Natural killer cell treated with Interleukin-12 subunit alpha and Interleukin-12 subunit beta and Interleukin-15 and Interleukin-18, amount 100 ng/mL, for 72 hours (primary cell): ENCODE results near the gene TRIP12. TPM values are rescaled to one million over a fixed set of nuclear protein-coding genes. Genes with fewer than 3 reads are reported as not detected.
"Not testable (repeated sequence)": the region's sequence is repeated elsewhere in the genome, so short reads cannot be mapped to it uniquely, and the experiment has no call there.

Experiments used
- ATAC-seq, 2 donors: fragments of 150-1000 bp; cut with Tn5 transposase in 1 of 2; sonication (Bioruptor Pico), chemical (Tn5 transposase) in 1 of 2; 2 replicates each; pipeline ENCODE4 v1.10.0; 2021
- DNase-seq: peaks from one replicate; pipeline ENCODE4 v3.0.0; 2022; ENCODE audit warnings: low spot score
- H3K27ac Mint-ChIP-seq, 2 donors: 1 replicate in 1 of 2; 2 replicates in 1 of 2; pipeline ENCODE4 v1.8.0; 2022; ENCODE audit warnings: mixed read lengths in 2 of 2, mild to moderate bottlenecking in 1 of 2, moderate library complexity in 1 of 2
- H3K27me3 Mint-ChIP-seq, 2 donors: 1 replicate in 1 of 2; 2 replicates in 1 of 2; pipeline ENCODE4 v1.8.0; 2022; ENCODE audit warnings: mixed read lengths in 2 of 2
- H3K36me3 Mint-ChIP-seq: one replicate; pipeline ENCODE4 v1.8.0; 2022; ENCODE audit warnings: mixed read lengths
- H3K4me1 Mint-ChIP-seq, 2 donors: 1 replicate in 1 of 2; 2 replicates in 1 of 2; pipeline ENCODE4 v1.8.0; 2022; ENCODE audit warnings: low read depth in 2 of 2, mixed read lengths in 2 of 2, mild to moderate bottlenecking in 1 of 2
- H3K4me3 Mint-ChIP-seq: one replicate; pipeline ENCODE4 v1.8.0; 2022; ENCODE audit warnings: mixed read lengths
- H3K9me3 Mint-ChIP-seq: 2 replicates; pipeline ENCODE4 v1.8.0; 2022; ENCODE audit warnings: mixed read lengths
- total RNA-seq, 2 donors: library from RNA; stranded (reverse); gene quantifications; one replicate each; pipeline ENCODE4 v1.2.3, GENCODE V29; 2022

The TRIP12 gene
- total RNA-seq, 2 donors from 2014 or later: 262 to 350 TPM

DNA sequence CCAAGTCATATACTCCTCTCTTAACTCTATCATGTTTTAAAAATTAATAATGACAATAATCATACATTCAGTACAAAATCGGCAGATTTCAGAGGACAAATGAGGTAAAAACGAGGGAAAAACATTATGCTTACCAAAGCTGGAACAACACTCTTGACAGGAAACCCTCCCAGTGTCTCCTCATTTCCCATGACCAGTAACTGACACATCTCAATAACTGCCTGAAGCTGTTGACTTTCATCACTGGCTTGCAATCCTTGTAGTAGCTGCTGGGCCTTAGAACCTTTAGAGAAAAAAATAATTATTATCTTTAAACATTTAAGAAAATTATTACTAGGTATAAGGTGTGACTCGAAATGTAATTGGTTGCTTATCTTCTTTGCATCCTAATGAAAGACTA lies 103.6 kb downstream of the TRIP12 start:
- H3K4me1 Mint-ChIP-seq: peaks cover 24 to 27% of the 10 kb centered on the region in 2 donors
- H3K9me3 Mint-ChIP-seq: no peaks in the 10 kb centered on the region
- ATAC-seq: no peak
- no peak overlapping the region for H3K27ac Mint-ChIP-seq
- no peaks in the 10 kb centered on the region for H3K27me3 Mint-ChIP-seq
- peaks cover 18% of the 10 kb centered on the region for H3K36me3 Mint-ChIP-seq
- no peak overlapping the region for H3K4me3 Mint-ChIP-seq
- DNase-seq: no peak

DNA sequence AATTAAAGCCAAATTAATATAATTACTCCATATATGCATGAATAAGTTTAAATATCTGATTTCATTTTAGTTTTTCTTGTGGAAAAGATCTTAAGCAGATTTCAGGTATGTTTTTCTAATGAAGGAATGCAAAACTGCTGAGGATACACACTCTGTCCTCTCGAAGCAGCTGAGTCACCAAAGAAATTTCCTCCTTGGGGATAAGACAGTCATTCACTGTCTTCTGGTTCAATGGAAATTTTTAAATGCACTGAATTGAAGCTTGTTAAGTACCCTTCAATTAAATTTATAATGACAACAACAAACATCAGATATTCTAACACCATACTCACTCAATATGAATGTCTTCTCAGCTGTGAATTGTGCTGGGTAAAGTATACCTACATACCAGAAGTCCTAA lies 106.0 kb downstream of the TRIP12 start:
- Mint-ChIP-seq H3K27ac (no peak overlapping the region), H3K4me1 (peaks cover 4 to 11% of the 10 kb centered on the region in 2 donors), H3K9me3 (no peaks in the 10 kb centered on the region), H3K36me3 (peaks cover 20% of the 10 kb centered on the region), H3K4me3 (no peak overlapping the region), H3K27me3 (no peaks in the 10 kb centered on the region)
- DNase-seq (no peak), ATAC-seq (no peak)

DNA sequence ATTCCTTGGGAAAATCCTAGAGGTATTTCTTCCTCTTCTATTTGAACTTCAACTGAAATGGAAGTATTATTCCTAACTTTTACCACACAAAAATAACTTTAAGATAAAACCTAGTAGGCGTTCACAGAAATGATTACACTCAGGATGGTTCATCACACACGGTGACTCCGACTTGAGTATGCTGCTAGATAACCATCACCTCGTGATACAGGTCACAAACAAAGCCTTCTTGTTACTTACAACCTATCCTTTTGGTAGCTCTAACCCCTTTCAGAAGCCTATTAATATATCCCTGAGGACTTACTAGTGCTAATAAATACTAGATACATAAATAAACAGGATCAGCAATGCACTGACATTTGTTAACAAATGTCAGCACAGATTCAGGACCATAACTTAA lies 106.5 kb downstream of the TRIP12 start:
- H3K27me3 Mint-ChIP-seq: no peaks in the 10 kb centered on the region
- no peaks in the 10 kb centered on the region for H3K9me3 Mint-ChIP-seq
- H3K4me3 Mint-ChIP-seq: no peak overlapping the region
- no peak for ATAC-seq
- H3K27ac Mint-ChIP-seq: no peak overlapping the region
- no peak for DNase-seq
- H3K36me3 Mint-ChIP-seq: peaks cover 25% of the 10 kb centered on the region
- H3K4me1 Mint-ChIP-seq: peaks cover 4 to 11% of the 10 kb centered on the region in 2 donors

GRCh38 chr2:229810786-229811185 lies 111.0 kb downstream of the TRIP12 start:
- no peaks in the 10 kb centered on the region for H3K27me3 Mint-ChIP-seq
- ATAC-seq (no peak), DNase-seq (no peak)
- no peaks in the 10 kb centered on the region for H3K9me3 Mint-ChIP-seq
- peak overlapping the region in 1 of 2 donors; percentile 22 for H3K27ac Mint-ChIP-seq
- no peak overlapping the region for H3K4me3 Mint-ChIP-seq
- H3K4me1 Mint-ChIP-seq: peaks cover 0 to 3% of the 10 kb centered on the region in 2 donors
- peaks cover 29% of the 10 kb centered on the region for H3K36me3 Mint-ChIP-seq

DNA sequence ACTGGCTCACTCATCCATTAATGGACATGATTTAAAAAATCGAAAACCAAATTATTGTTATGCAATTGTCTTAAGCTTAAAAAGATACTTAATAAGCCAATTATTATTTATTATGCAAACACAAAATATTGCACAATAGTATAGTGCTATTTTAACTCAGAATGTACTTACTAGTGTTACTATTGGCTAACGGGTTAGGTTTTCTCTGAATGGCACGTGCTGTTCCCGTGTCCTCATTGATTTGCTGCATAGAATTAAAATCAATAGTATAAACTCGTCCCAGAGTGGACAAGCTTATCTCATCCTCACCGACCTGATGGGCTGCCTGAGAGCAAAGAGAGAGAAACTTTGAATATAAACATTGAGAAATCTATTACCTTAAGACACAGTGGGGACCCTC lies 116.2 kb downstream of the TRIP12 start:
- no peak for ATAC-seq
- no peaks in the 10 kb centered on the region for H3K9me3 Mint-ChIP-seq
- DNase-seq: no peak
- H3K4me1 Mint-ChIP-seq: no peaks in the 10 kb centered on the region
- H3K27ac Mint-ChIP-seq: no peak overlapping the region
- peaks cover 29% of the 10 kb centered on the region for H3K36me3 Mint-ChIP-seq
- no peaks in the 10 kb centered on the region for H3K27me3 Mint-ChIP-seq
- H3K4me3 Mint-ChIP-seq: no peak overlapping the region

- Mint-ChIP-seq H3K27me3 (no peaks in the 10 kb centered on the region), H3K4me3 (no peak overlapping the region), H3K9me3 (no peaks in the 10 kb centered on the region), H3K4me1 (no peaks in the 10 kb centered on the region), H3K36me3 (peaks cover 31% of the 10 kb centered on the region), H3K27ac (peak overlapping the region in 1 of 2 donors; percentile 21)
- ATAC-seq: no peak
- DNase-seq: no peak
Measured at GRCh38 chr2:229802785-229803184, 119.0 kb downstream of the TRIP12 start.

DNA sequence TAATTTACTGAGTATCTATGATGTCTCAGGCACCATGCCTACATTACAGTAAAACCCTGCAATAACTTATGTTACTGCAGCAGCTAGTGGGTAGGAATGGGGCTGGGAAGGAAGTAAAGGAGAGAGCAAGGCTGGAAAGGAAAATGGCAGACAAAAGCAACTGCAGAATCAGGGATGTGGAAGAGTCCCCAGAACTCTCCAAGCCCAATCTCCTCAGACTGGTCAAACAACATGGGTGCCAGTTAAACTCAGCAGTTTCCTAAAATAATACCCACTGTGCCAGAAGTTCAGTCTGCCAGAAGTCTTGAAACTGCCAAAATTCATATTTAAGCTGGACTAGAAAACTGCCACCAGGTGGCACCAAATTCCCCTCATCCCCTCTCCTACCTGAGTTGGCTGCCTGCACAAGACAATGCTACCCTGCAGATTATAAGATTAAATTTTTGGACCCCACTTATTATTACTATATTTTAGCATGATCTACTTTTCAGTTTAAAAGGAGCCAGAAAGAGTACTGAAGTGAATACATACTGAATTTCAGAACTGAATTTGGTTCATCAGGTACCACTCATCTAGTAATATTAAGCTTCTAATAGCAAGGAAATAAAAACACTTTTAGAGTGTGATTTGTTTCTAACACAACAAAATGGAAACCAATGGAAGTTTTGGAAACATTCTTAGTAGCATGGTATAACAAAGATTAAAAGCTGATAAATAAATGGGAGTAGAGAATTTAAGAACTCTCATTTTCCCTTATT lies 120.6 kb downstream of the TRIP12 start:
- ATAC-seq (no peak), DNase-seq (no peak)
- no peak overlapping the region for H3K4me3 Mint-ChIP-seq
- peaks cover 31% of the 10 kb centered on the region for H3K36me3 Mint-ChIP-seq
- no peaks in the 10 kb centered on the region for H3K9me3 Mint-ChIP-seq
- no peaks in the 10 kb centered on the region for H3K4me1 Mint-ChIP-seq
- H3K27ac Mint-ChIP-seq: peak overlapping the region in 1 of 2 donors; percentile 29
- H3K27me3 Mint-ChIP-seq: no peaks in the 10 kb centered on the region

DNA sequence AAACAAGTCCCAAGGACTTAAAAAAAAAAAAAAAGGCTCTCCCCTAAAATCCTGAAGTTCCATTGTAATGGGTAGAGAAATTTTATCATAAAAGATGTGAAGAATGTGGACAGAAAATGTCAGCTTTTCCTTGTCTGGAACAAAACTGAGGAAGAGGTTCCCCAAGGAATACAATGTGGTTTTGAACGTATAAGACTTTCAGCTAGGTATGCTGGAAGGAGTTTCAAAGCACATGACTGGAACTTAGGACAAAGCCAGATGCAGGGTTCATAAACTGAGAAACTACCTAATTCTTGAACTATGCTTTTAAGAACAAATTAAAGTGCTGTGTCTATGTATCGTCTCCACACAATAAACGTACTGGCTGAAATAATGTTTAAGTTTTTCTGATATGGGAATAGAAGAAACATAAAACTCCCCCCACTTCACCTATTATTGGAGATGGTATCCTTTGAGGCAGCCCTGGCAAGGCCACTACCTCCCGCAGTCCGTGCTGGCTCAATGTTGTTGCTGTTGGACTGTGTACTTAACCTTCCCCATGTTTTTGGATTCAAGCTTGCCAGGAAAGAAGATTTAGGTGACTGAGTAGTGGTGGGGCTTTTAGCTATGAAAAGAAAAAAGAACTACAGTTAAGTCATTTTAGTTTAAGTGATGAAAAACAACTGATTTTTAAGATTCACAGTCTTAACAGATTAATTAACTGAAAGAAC lies 123.2 kb downstream of the TRIP12 start:
- no peak overlapping the region for H3K27ac Mint-ChIP-seq
- DNase-seq: no peak
- ATAC-seq: no peak
- H3K9me3 Mint-ChIP-seq: no peaks in the 10 kb centered on the region
- peaks cover 23% of the 10 kb centered on the region for H3K36me3 Mint-ChIP-seq
- no peaks in the 10 kb centered on the region for H3K27me3 Mint-ChIP-seq
- H3K4me3 Mint-ChIP-seq: no peak overlapping the region
- no peaks in the 10 kb centered on the region for H3K4me1 Mint-ChIP-seq

DNA sequence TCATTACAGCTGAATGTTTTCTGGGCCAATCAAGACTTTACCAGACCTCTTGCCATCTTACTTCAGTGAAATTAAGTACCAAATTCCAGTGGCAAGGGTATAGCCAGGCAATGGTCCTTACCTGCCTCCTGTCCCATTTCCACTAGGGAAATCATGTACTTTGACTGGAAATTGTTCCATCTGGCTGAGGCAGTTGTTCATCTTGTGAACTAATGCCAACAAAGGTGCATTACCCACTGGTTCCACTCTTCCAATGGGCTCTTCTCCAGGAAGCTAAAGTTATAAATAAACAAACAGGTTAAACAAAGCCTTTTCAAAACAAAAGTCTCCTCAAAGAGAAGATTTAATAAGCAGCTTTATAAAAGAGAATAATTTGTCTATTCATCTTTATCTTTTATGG lies 126.8 kb downstream of the TRIP12 start:
- Mint-ChIP-seq H3K9me3 (no peaks in the 10 kb centered on the region), H3K36me3 (peaks cover 32% of the 10 kb centered on the region)
- DNase-seq: no peak

DNA sequence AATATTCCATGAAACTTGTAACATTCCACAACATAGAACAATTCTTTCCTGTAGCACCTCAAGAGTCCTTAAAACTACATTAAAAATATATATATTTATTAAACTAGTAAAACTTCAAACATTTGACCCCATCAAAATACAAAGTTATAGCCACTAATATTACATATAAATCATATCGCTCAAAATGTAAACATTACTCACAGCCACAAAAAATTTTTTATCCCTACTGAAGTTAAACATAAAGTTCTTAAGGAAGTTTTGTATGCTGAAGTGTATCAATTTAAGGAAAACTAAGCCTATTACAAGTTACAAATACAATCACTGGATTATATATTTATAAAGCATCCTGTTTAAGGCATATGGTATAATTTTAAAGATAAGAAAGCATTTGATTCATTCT lies 127.2 kb downstream of the TRIP12 start:
- H3K27me3 Mint-ChIP-seq: no peaks in the 10 kb centered on the region
- peaks cover 32% of the 10 kb centered on the region for H3K36me3 Mint-ChIP-seq
- DNase-seq: no peak

More for the DNA sequence above, 126.8 kb downstream of the TRIP12 start:
- Mint-ChIP-seq H3K27ac (no peak overlapping the region), H3K27me3 (no peaks in the 10 kb centered on the region), H3K4me1 (peaks cover 8 to 11% of the 10 kb centered on the region in 2 donors), H3K4me3 (no peak overlapping the region)
- ATAC-seq: no peak

DNA sequence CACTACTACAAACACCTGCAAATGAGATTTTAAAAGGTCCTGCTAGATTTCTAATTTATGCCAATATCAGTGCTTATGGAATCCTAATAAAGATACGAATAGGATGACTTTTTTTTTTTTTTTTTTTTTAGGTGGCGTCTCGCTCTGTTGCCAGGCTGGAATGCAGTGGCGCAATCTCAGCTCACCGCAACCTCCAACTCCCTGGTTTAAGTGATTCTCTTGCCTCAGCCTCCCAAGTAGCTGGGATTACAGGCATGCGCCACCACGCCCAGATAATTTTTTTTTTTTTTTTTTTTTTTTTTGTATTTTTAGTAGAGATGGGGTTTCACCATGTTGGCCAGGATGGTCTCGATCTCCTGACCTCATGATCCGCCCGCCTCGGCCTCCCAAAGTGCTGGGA lies 135.5 kb downstream of the TRIP12 start:
- not testable (repeated sequence) for H3K9me3 Mint-ChIP-seq, H3K4me3 Mint-ChIP-seq, H3K27me3 Mint-ChIP-seq, DNase-seq, H3K27ac Mint-ChIP-seq, ATAC-seq
- H3K4me1 Mint-ChIP-seq: peaks cover 13 to 23% of the 10 kb centered on the region in 2 donors
- H3K36me3 Mint-ChIP-seq: peaks cover 32% of the 10 kb centered on the region

More for the DNA sequence above, 127.2 kb downstream of the TRIP12 start:
- H3K4me3 Mint-ChIP-seq: no peak overlapping the region
- ATAC-seq: no peak
- no peaks in the 10 kb centered on the region for H3K9me3 Mint-ChIP-seq
- no peak overlapping the region for H3K27ac Mint-ChIP-seq
- peaks cover 8 to 11% of the 10 kb centered on the region in 2 donors for H3K4me1 Mint-ChIP-seq

DNA sequence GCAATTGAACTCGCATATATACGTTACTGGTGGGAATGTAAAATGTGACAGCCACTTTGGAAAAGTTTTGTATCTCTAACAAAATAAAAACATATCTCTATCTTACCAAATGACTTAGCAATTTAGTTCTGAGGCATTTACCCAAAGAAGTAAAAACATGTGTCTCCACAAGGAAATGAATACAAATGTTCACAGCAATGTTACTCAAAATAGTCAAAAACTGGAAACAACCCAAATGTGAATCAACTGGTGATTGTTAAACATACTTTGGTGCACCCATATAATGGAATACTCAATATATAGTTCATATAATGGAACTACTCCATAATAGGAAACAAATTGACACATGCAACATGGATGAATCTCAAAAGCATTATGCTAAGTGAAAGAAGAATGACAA lies 137.0 kb downstream of the TRIP12 start:
- Mint-ChIP-seq H3K27ac (peak overlapping the region; percentile 12 to 38), H3K4me3 (no peak overlapping the region), H3K4me1 (peaks cover 19 to 33% of the 10 kb centered on the region in 2 donors), H3K9me3 (no peaks in the 10 kb centered on the region), H3K36me3 (peaks cover 32% of the 10 kb centered on the region), H3K27me3 (no peaks in the 10 kb centered on the region)
- DNase-seq (no peak), ATAC-seq (no peak)

GRCh38 chr2:229783108-229783721 lies 138.6 kb downstream of the TRIP12 start:
- no peaks in the 10 kb centered on the region for H3K27me3 Mint-ChIP-seq
- peaks cover 24 to 40% of the 10 kb centered on the region in 2 donors for H3K4me1 Mint-ChIP-seq
- DNase-seq (no peak), ATAC-seq (peak in 1 of 2 donors; percentile 13)
- H3K9me3 Mint-ChIP-seq: no peaks in the 10 kb centered on the region
- peaks cover 34% of the 10 kb centered on the region for H3K36me3 Mint-ChIP-seq
- H3K4me3 Mint-ChIP-seq: peak overlapping the region; percentile 45
- H3K27ac Mint-ChIP-seq: no peak overlapping the region
